Choroid plexus epithelial cell (primary cell): Measurements from ENCODE around the gene GDF11.

Experiments
- DNase-seq: peaks from one replicate; pipeline ENCODE4 v3.0.0-alpha.2; 2010; ENCODE audit warnings: low read depth
- H3K4me3 ChIP-seq: 2 replicates; pipeline ENCODE4 v1.5.1; 2011; ENCODE audit warnings: low read depth, mild to moderate bottlenecking, control low read depth, low read length, moderate library complexity
- TF ChIP-seq, protein P1 (sequence below): conservative IDR thresholded peaks from 2 replicates; pipeline ENCODE4 v1.5.1; 2011; ENCODE audit warnings: low read depth, mild to moderate bottlenecking, control low read depth, inconsistent platforms, low read length, moderate library complexity

Gene GDF11

DNA sequence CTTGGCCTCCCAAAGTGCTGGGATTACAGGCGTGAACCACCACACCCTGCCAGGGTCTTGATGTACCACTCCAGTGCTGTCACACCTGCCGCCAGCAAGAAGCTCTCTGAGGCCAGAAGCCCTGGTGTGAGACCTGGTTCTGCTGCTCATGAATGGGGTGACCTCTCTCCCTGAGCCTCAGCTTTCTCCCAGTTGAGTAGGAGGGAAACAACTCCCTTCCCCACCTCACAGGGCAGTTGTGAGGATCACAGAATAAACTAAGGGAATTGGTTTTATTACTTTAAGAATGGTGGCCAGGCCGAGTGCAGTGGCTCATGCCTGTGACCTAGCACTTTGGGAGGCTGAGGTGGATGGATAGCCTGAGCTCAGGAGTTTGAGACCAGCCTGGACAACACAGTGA lies 8.3 kb upstream of the GDF11 start:
- no peak overlapping the region for H3K4me3 ChIP-seq
- DNase-seq, result no peak
- TF ChIP-seq, protein P1, sequence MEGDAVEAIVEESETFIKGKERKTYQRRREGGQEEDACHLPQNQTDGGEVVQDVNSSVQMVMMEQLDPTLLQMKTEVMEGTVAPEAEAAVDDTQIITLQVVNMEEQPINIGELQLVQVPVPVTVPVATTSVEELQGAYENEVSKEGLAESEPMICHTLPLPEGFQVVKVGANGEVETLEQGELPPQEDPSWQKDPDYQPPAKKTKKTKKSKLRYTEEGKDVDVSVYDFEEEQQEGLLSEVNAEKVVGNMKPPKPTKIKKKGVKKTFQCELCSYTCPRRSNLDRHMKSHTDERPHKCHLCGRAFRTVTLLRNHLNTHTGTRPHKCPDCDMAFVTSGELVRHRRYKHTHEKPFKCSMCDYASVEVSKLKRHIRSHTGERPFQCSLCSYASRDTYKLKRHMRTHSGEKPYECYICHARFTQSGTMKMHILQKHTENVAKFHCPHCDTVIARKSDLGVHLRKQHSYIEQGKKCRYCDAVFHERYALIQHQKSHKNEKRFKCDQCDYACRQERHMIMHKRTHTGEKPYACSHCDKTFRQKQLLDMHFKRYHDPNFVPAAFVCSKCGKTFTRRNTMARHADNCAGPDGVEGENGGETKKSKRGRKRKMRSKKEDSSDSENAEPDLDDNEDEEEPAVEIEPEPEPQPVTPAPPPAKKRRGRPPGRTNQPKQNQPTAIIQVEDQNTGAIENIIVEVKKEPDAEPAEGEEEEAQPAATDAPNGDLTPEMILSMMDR, result no peak

DNA sequence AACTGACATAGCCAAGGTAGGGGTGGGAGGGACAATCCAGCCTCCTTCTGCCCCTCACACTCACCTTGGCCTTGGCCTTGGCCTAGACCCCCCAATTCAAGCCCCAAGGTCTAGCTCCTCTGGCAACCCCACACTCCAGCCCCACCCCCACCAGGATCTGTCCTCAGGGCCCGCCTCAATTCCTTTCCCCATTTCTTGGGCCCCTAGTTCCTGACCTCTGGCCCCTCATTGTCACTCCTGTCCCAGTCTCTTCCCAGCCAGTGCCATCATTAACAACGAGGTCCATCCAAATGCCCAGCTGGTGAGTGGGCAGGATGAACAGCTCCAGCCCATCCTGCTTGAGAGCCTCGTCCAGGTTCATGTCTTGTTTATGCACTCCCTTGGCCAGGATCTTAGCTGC lies 6.8 kb upstream of the GDF11 start:
- DNase-seq, result no peak
- TF ChIP-seq, protein P1, result no peak
- no peak overlapping the region for H3K4me3 ChIP-seq

DNA sequence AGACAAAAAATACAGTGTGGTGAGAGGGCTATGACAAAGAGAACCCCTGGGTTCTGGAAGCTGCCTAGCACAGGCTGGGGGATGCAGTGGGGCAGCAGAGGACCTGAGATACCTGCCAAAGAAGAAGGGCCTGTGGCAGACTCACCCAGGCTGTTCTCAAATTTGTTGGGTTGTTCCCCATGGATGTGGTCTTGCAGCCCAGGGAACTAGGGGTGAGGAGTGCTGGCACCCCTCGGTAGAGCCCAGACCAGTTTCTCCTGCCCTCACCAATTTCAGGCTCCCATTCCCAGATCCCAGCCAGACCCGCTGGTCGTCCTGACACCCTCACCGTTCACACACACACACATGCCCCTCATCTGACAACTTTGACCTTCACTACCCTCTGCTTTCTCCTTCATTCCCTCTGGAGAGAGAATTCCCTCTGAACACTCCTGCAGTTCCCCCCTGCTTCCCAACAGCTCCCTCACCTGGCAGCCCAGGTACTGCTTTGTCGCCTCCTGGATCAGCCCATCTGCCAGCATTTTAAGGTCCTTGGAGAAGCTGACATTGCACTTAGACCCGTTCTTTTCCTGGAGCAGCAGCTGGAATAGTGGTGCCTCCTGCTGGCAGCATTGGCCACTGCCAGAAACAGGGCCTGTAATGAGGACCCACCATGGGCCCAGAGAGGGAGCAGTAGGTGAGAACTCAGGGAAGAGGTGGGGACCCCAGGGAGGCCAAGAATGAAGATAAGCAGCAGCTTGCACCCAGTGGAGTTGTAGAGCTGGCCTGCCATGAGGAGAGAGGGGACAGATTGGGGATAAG lies 5.9 kb upstream of the GDF11 start:
- TF ChIP-seq, protein P1, result peak; percentile 96
- peak; percentile 84 for DNase-seq
- H3K4me3 ChIP-seq, result no peak overlapping the region

DNA sequence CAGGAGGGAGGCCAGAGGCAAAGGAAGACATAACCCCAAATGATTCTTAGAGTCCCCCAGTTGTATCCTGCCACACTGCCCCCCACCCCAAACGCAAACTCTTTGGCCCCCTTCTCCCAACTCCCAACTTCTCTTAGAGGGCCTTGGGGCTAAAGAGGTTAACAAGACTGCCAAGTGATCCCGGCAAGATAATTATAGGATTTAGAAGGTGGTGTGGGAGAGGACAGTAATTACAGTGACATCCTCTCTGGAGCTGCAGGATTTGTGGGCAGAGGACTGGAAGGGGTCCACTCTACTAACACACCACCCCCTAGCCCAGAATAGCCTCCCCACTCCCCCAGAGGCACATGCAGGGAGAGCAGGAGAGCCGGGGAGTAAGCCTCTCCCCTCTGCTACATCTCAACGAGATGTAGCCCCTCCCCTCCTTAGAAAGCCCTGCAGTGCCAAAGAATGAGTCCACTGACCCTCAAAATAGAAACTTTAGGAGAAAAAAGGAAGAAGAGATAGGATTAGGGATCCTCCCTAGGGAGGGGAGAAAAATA lies 5.3 kb upstream of the GDF11 start:
- TF ChIP-seq, protein P1, result no peak
- DNase-seq, result no peak
- peak overlapping the region; percentile 69 for H3K4me3 ChIP-seq

DNA sequence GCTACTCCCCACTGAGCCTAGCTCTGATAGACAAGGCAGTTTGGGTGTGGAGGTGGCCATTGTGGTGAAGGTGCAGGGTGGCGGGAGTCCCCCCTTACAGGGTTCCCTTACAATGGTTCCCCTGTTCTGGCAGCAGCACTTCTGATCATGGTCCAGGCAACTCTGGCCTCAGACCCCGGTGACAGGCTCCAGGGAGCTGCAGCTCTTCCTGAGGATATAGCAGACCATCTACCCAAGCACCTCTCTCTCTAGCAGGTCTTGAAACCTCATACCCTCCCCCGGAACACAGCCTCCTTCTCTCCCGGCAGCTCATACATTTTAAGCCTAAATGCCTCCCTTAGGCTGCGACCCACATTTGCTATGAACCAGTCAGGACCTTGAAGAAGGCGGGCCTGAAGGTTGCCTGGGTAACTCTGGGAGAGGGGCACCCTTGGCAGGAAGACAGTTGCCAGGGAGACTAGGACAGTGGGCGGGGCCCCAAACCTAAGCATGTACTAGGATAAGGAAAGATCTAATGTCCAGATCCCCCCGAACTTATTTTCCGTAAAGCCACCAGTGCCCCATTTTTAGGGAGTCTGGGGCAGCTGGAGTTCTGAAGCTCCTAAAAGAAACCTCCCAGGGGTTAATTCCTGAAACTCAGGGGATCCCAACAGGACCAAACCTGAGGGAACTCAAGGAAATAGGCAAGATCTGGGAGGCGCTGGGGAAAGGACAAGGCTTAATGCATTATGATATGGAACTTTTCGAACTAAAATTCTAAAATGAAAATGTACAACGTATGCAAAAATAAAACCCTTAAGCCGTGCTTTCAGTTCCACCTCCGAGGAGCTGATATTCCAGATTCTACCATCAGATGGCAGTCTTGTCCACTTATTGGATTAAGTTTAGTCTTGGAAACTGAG lies 4.5 kb upstream of the GDF11 start:
- peak overlapping the region; percentile 69 for H3K4me3 ChIP-seq
- DNase-seq, result peak; percentile 91
- TF ChIP-seq, protein P1, result peak; percentile 75

DNA sequence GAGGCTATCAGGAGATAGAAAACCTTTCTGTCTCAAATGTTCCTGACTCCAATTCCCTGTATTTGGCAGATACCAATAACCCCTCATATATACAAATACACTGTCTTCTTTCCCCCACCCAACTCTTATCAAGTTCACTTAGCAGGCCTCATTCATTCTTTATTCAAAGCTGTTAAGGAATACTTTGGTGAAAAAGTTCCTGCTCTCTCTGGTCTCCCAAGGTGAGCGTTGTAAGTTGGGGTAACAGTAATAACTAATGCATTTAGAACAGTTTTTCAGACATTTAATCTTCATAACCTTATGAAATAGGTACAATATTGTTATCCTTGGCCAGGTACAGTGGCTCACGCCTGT lies 3.9 kb upstream of the GDF11 start:
- no peak for DNase-seq
- TF ChIP-seq, protein P1, result no peak
- H3K4me3 ChIP-seq, result no peak overlapping the region
